H9 (cell line): ENCODE results near the gene MAPK8IP1. TPM values are rescaled to one million over a fixed set of nuclear protein-coding genes. Genes with fewer than 3 reads are reported as not detected.

Experiments used
- DNase-seq: peaks from one replicate; pipeline ENCODE4 v3.0.0-alpha.2; 2017
- H2AFZ ChIP-seq: one replicate; pipeline ENCODE4 v1.6.1; 2013; ENCODE audit warnings: mild to moderate bottlenecking, low read length, control low read depth, moderate library complexity
- H2AK5ac ChIP-seq: 2 replicates; pipeline ENCODE4 v1.6.1; 2013; ENCODE audit warnings: low read length, control low read depth, mixed read lengths; ENCODE audit not compliant: insufficient read length
- H2BK120ac ChIP-seq: one replicate; pipeline ENCODE4 v1.6.1; 2013; ENCODE audit warnings: low read depth, mild to moderate bottlenecking, low read length, control low read depth, inconsistent platforms; ENCODE audit not compliant: poor library complexity, severe bottlenecking
- H2BK12ac ChIP-seq: 2 replicates; pipeline ENCODE4 v1.6.1; 2013; ENCODE audit warnings: low read length, control low read depth, mixed read lengths, low read depth; ENCODE audit not compliant: insufficient read length
- H2BK15ac ChIP-seq: 2 replicates; pipeline ENCODE4 v1.6.1; 2013; ENCODE audit warnings: low read depth, low read length, control low read depth
- H2BK20ac ChIP-seq: one replicate; pipeline ENCODE4 v1.6.1; 2013; ENCODE audit warnings: low read depth, mild to moderate bottlenecking, low read length, control low read depth, inconsistent platforms; ENCODE audit not compliant: poor library complexity, severe bottlenecking
- H2BK5ac ChIP-seq: 2 replicates; pipeline ENCODE4 v1.6.1; 2013; ENCODE audit warnings: low read length, control low read depth, mixed read lengths; ENCODE audit not compliant: insufficient read length
- H3K14ac ChIP-seq: 2 replicates; pipeline ENCODE4 v1.6.1; 2013; ENCODE audit warnings: low read length, control low read depth; ENCODE audit not compliant: insufficient read depth
- H3K18ac ChIP-seq: 2 replicates; pipeline ENCODE4 v1.6.1; 2013; ENCODE audit warnings: low read depth, mild to moderate bottlenecking, mixed read lengths, low read length, control low read depth; ENCODE audit not compliant: insufficient read length
- H3K23ac ChIP-seq: 2 replicates; pipeline ENCODE4 v1.6.1; 2013; ENCODE audit warnings: low read length, control low read depth, mixed read lengths, low read depth; ENCODE audit not compliant: insufficient read length
- H3K23me2 ChIP-seq: 2 replicates; pipeline ENCODE4 v1.6.1; 2013; ENCODE audit warnings: low read depth, mild to moderate bottlenecking, mixed read lengths, low read length, control low read depth; ENCODE audit not compliant: insufficient read length, poor library complexity, severe bottlenecking
- H3K27ac ChIP-seq: 2 replicates; pipeline ENCODE4 v1.5.1; 2013; ENCODE audit warnings: low read length, control low read depth, mixed read lengths, low read depth; ENCODE audit not compliant: insufficient read length
- H3K27me3 ChIP-seq: 2 replicates; pipeline ENCODE4 v1.6.1; 2013; ENCODE audit warnings: low read length, control low read depth, inconsistent platforms; ENCODE audit not compliant: insufficient read depth
- H3K4ac ChIP-seq: 2 replicates; pipeline ENCODE4 v1.6.1; 2013; ENCODE audit warnings: low read depth, mild to moderate bottlenecking, control low read depth, inconsistent platforms, low read length, moderate library complexity
- H3K4me1 ChIP-seq: 2 replicates; pipeline ENCODE4 v1.6.1; 2013; ENCODE audit warnings: low read length, control low read depth, inconsistent platforms; ENCODE audit not compliant: insufficient read depth
- H3K4me2 ChIP-seq: 2 replicates; pipeline ENCODE4 v1.6.1; 2013; ENCODE audit warnings: low read length, control low read depth, mixed read lengths; ENCODE audit not compliant: insufficient read length, insufficient read depth
- H3K56ac ChIP-seq: 2 replicates; pipeline ENCODE4 v1.6.1; 2013; ENCODE audit warnings: low read depth, mild to moderate bottlenecking, mixed read lengths, low read length, control low read depth; ENCODE audit not compliant: insufficient read length
- H3K79me1 ChIP-seq: 2 replicates; pipeline ENCODE4 v1.6.1; 2013; ENCODE audit warnings: low read depth, mild to moderate bottlenecking, moderate library complexity, low read length, control low read depth, inconsistent platforms; ENCODE audit not compliant: insufficient read depth, poor library complexity, severe bottlenecking
- H3K79me2 ChIP-seq: 2 replicates; pipeline ENCODE4 v1.6.1; 2013; ENCODE audit warnings: low read length, control low read depth, inconsistent platforms; ENCODE audit not compliant: insufficient read depth
- H3K9ac ChIP-seq: 2 replicates; pipeline ENCODE4 v1.6.1; 2013; ENCODE audit warnings: low read length, control low read depth, mixed read lengths; ENCODE audit not compliant: insufficient read length; ENCODE audit errors: extremely low read depth
- H3K9me3 ChIP-seq: one replicate; pipeline ENCODE4 v1.6.1; 2013; ENCODE audit warnings: low read depth, low read length, inconsistent platforms; ENCODE audit not compliant: control insufficient read depth
- H3T11ph ChIP-seq: one replicate; pipeline ENCODE4 v1.6.1; 2013; ENCODE audit warnings: mild to moderate bottlenecking, low read length, control low read depth, inconsistent platforms
- H4K20me1 ChIP-seq: one replicate; pipeline ENCODE4 v1.6.1; 2013; ENCODE audit not compliant: control insufficient read depth, insufficient read length, insufficient read depth
- H4K5ac ChIP-seq: 2 replicates; pipeline ENCODE4 v1.6.1; 2013; ENCODE audit warnings: low read depth, mild to moderate bottlenecking, mixed read lengths, low read length, control low read depth; ENCODE audit not compliant: insufficient read length
- H4K8ac ChIP-seq: replicated peaks from 2 replicates; pipeline ENCODE4 v1.6.1; 2013; ENCODE audit warnings: low read length, control low read depth, mixed read lengths, low read depth; ENCODE audit not compliant: insufficient read length
- H4K91ac ChIP-seq: 2 replicates; pipeline ENCODE4 v1.6.1; 2013; ENCODE audit warnings: low read depth, mild to moderate bottlenecking, moderate library complexity, mixed read lengths, low read length, control low read depth; ENCODE audit not compliant: insufficient read length
- H3K27ac Mint-ChIP-seq, 3 experiments: 2 replicates in 2 of 3; 3 replicates in 1 of 3; pipeline ENCODE4 v1.8.0; 2020 to 2021; ENCODE audit warnings: mixed read lengths in 3 of 3, mild to moderate bottlenecking in 1 of 3, moderate library complexity in 1 of 3
- H3K27me3 Mint-ChIP-seq: 2 replicates; pipeline ENCODE4 v1.8.0; 2021; ENCODE audit warnings: low read depth, mild to moderate bottlenecking, moderate library complexity, mixed read lengths
- H3K36me3 Mint-ChIP-seq, 3 experiments: 2 replicates in 2 of 3; 3 replicates in 1 of 3; pipeline ENCODE4 v1.8.0; 2020 to 2021; ENCODE audit warnings: low read depth in 3 of 3, mixed read lengths in 3 of 3; ENCODE audit not compliant: insufficient read depth in 1 of 3
- H3K4me1 Mint-ChIP-seq, 2 experiments: 2 replicates each; pipeline ENCODE4 v1.8.0; 2020; ENCODE audit warnings: mixed read lengths in 2 of 2
- H3K4me3 Mint-ChIP-seq, 2 experiments: 2 replicates in 1 of 2; 3 replicates in 1 of 2; pipeline ENCODE4 v1.8.0; 2020 to 2021; ENCODE audit warnings: mild to moderate bottlenecking in 2 of 2, mixed read lengths in 2 of 2, moderate library complexity in 1 of 2
- H3K9me3 Mint-ChIP-seq, 2 experiments: 2 replicates in 1 of 2; 3 replicates in 1 of 2; pipeline ENCODE4 v1.8.0; 2020; ENCODE audit warnings: mild to moderate bottlenecking in 2 of 2, mixed read lengths in 2 of 2, moderate library complexity in 1 of 2
- WGBS: extraction: QIAGEN DNeasy Blood & Tissue Kit; methylation state at CpG from one replicate; pipeline ENCODE4 v1.1.7; 2013; ENCODE audit warnings: missing lambda C conversion rate, low lambda C conversion rate, mixed read lengths; ENCODE audit not compliant: insufficient read length; ENCODE audit errors: extremely low coverage; 5-methylcytosine and 5-hydroxymethylcytosine counted together
- total RNA-seq: library from RNA; stranded (reverse); gene quantifications from 2 replicates; pipeline ENCODE4 v1.2.1, GENCODE V29; 2021
- TF ChIP-seq, protein P1 (sequence below): fragments of 200-600 bp; sonication (generic); conservative IDR thresholded peaks from 3 replicates; pipeline ENCODE4 v1.8.0; 2021; ENCODE audit warnings: antibody characterized with exemption, mild to moderate bottlenecking

Gene MAPK8IP1
- total RNA-seq, 1 experiment from 2014 or later, result 30.2 TPM

DNA sequence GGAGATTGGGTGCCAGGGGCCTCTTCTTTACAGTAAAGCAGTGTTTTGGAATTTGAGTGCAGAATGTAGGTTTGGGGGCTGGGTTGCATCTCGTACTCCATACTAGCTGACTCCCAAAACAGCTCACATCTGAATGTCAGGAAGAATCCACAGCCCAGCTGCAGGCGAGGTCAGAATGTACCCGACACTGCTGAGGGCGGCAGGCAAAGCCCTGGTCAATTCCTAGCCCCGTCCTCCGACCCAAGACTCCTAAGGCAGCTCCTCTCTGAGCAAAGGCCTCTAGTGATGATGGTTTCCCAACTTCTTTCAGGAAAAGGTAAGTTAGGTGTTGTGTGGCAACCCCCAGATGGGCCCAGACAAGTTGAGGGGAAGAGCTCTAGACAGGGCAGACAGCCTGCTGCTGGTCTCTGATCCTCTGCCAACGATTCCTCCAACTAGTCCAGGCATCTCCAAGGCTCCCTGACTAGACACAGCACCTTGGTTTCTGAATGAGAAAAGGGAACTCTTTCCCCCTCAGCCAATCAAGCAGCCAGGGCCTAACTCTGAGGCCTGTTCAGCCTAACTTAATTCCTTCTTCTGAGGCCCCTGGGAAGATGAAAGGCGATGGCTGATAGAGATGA is 45.6 kb downstream of the MAPK8IP1 start:
- Histone ChIP-seq H2BK5ac (no peak overlapping the region), H3K56ac (no peak overlapping the region), H4K20me1 (no peaks in the 10 kb centered on the region), H3K79me2 (no peaks in the 10 kb centered on the region), H3K27me3 (no peaks in the 10 kb centered on the region), H2BK15ac (no peak overlapping the region), H2BK120ac (no peak overlapping the region), H4K5ac (no peak overlapping the region), H3T11ph (no peak overlapping the region), H3K79me1 (no peaks in the 10 kb centered on the region), H3K14ac (no peak overlapping the region), H4K91ac (no peak overlapping the region), H3K9me3 (no peaks in the 10 kb centered on the region), H3K4me2 (no peak overlapping the region), H3K23me2 (no peaks in the 10 kb centered on the region), H3K23ac (no peak overlapping the region), H3K4me1 (no peaks in the 10 kb centered on the region), H3K27ac (no peak overlapping the region), H4K8ac (no peak overlapping the region), H2BK12ac (no peak overlapping the region), H2AFZ (no peak overlapping the region), H3K4ac (no peak overlapping the region), H2BK20ac (no peak overlapping the region), H3K9ac (no peak overlapping the region), H2AK5ac (no peak overlapping the region), H3K18ac (no peak overlapping the region)
- Mint-ChIP-seq H3K4me3 (no peak overlapping the region), H3K27me3 (no peaks in the 10 kb centered on the region), H3K4me1 (peaks cover 5 to 11% of the 10 kb centered on the region in 2 experiments; a peak in 1 of 4 replicates), H3K9me3 (no peaks in the 10 kb centered on the region), H3K36me3 (peaks cover 12 to 64% (median 63%) of the 10 kb centered on the region in 3 experiments), H3K27ac (peak overlapping the region in 2 of 3 experiments; percentile 39 to 56; a peak in 3 of 7 replicates)
- TF ChIP-seq, protein P1, sequence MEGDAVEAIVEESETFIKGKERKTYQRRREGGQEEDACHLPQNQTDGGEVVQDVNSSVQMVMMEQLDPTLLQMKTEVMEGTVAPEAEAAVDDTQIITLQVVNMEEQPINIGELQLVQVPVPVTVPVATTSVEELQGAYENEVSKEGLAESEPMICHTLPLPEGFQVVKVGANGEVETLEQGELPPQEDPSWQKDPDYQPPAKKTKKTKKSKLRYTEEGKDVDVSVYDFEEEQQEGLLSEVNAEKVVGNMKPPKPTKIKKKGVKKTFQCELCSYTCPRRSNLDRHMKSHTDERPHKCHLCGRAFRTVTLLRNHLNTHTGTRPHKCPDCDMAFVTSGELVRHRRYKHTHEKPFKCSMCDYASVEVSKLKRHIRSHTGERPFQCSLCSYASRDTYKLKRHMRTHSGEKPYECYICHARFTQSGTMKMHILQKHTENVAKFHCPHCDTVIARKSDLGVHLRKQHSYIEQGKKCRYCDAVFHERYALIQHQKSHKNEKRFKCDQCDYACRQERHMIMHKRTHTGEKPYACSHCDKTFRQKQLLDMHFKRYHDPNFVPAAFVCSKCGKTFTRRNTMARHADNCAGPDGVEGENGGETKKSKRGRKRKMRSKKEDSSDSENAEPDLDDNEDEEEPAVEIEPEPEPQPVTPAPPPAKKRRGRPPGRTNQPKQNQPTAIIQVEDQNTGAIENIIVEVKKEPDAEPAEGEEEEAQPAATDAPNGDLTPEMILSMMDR, result no peak
- WGBS, result no CpG with 5 or more reads among the region's 8 CpGs
- no peak for DNase-seq
